Karpas-422 (cell line): ENCODE results near the gene PPA2. TPM values are rescaled to one million over a fixed set of nuclear protein-coding genes. Genes with fewer than 3 reads are reported as not detected.

Experiments
- DNase-seq: peaks from one replicate; pipeline ENCODE4 v3.0.0-alpha.2; 2015
- H2AFZ ChIP-seq: fragments of 200-600 bp; sonication (generic); 2 replicates; pipeline ENCODE4 v1.6.1; 2014; ENCODE audit warnings: antibody characterized with exemption, low read length, mixed read lengths
- H3K27ac ChIP-seq: fragments of 200-600 bp; sonication (generic); 2 replicates; pipeline ENCODE4 v1.5.1; 2014; ENCODE audit warnings: mild to moderate bottlenecking, low read length, moderate library complexity
- H3K27me3 ChIP-seq: fragments of 200-600 bp; sonication (generic); 2 replicates; pipeline ENCODE4 v1.6.1; 2014; ENCODE audit warnings: low read length, mixed read lengths
- H3K36me3 ChIP-seq: fragments of 200-600 bp; sonication (generic); 2 replicates; pipeline ENCODE4 v1.6.1; 2014; ENCODE audit warnings: low read length, mixed read lengths; ENCODE audit not compliant: insufficient read depth
- H3K4me1 ChIP-seq: fragments of 200-600 bp; sonication (generic); 2 replicates; pipeline ENCODE4 v1.6.1; 2014; ENCODE audit warnings: mild to moderate bottlenecking, low read length, mixed read lengths
- H3K4me2 ChIP-seq: fragments of 200-600 bp; sonication (generic); 2 replicates; pipeline ENCODE4 v1.6.1; 2014; ENCODE audit warnings: low read length, low read depth, mild to moderate bottlenecking; ENCODE audit not compliant: poor library complexity, severe bottlenecking
- H3K4me3 ChIP-seq: fragments of 200-600 bp; sonication (generic); 2 replicates; pipeline ENCODE4 v1.5.1; 2014; ENCODE audit warnings: mild to moderate bottlenecking, antibody characterized with exemption, low read length, mixed read lengths
- H3K79me2 ChIP-seq: fragments of 200-600 bp; sonication (generic); 2 replicates; pipeline ENCODE4 v1.6.1; 2014; ENCODE audit warnings: mild to moderate bottlenecking, low read length, mixed read lengths
- H3K9ac ChIP-seq: fragments of 200-600 bp; sonication (generic); 2 replicates; pipeline ENCODE4 v1.6.0; 2014; ENCODE audit warnings: low read length
- H3K9me2 ChIP-seq: fragments of 200-600 bp; sonication (generic), shearing (Covaris generic); replicated peaks from 2 replicates; pipeline ENCODE4 v1.6.0; 2014; ENCODE audit warnings: mild to moderate bottlenecking, low read length, moderate library complexity; ENCODE audit not compliant: insufficient read depth
- H3K9me3 ChIP-seq: fragments of 300-700, 200-600 bp; sonication (generic); 2 replicates; pipeline ENCODE4 v1.6.1; 2014; ENCODE audit warnings: low read length, mixed read lengths
- H4K20me1 ChIP-seq: fragments of 200-600 bp; sonication (generic); 2 replicates; pipeline ENCODE4 v1.6.1; 2014; ENCODE audit warnings: mild to moderate bottlenecking, antibody characterized with exemption, low read length, low read depth; ENCODE audit not compliant: insufficient read depth
- total RNA-seq: library from RNA; depleted of rRNA; stranded (reverse); fragments of >200 nt; shearing (Covaris generic); gene quantifications from 2 replicates; pipeline ENCODE4 v1.2.3, GENCODE V29; 2014; ENCODE audit warnings: low replicate concordance

Gene PPA2
- total RNA-seq, 1 experiment from 2014 or later: 176 TPM

DNA sequence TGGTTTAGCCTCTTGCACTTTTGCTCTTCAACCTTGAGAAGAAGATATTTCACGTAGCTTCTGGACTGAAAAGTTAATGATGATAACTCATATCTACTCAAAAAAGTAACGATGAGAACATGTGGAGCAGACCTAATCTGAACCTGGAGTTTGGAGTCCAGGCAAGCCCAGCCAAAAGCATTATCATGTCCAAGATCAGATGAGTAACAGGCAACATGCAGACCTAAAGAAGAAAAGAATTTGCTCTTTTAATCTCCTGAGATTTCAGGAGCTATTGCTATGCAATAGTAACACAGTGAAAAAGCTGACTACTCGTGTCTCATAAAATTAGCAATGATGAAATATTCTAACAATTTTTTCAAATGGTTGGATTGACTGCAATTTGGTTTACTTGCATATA lies 21.8 kb upstream of the PPA2 start:
- no peak overlapping the region for H3K4me3 ChIP-seq
- no peaks in the 10 kb centered on the region for H3K9me3 ChIP-seq
- no peak overlapping the region for H3K27ac ChIP-seq
- no peaks in the 10 kb centered on the region for H3K36me3 ChIP-seq
- H4K20me1 ChIP-seq: no peaks in the 10 kb centered on the region
- H3K4me1 ChIP-seq: no peaks in the 10 kb centered on the region; the same call in 1 of the 2 replicates
- no peak overlapping the region for H2AFZ ChIP-seq
- H3K9ac ChIP-seq: no peak overlapping the region
- no peak for DNase-seq
- no peaks in the 10 kb centered on the region for H3K79me2 ChIP-seq
- H3K9me2 ChIP-seq: no peaks in the 10 kb centered on the region
- H3K4me2 ChIP-seq: no peak overlapping the region
- no peaks in the 10 kb centered on the region for H3K27me3 ChIP-seq

DNA sequence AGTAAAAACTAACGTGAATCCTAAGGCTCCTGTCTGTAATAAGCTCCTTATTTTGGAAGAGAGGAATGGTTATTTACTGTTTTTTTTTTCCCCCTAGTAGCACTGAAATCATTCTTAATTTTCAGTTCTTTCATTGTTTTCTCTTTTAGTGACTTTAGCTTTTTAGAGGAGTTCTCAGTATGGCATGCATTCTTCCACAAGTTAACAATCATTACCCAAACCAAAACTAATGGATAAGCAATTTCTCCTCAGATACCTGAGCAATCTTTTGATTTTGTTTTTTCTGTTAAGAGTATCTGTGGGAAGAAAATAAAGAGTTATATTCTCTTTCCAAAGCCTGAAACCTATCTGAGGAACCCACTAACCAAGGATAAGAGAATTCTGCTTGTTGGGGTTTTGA lies 16.7 kb upstream of the PPA2 start:
- Histone ChIP-seq H3K27me3 (no peaks in the 10 kb centered on the region), H3K9me3 (no peaks in the 10 kb centered on the region), H3K79me2 (no peaks in the 10 kb centered on the region), H3K4me3 (no peak overlapping the region), H4K20me1 (no peaks in the 10 kb centered on the region), H3K9ac (no peak overlapping the region), H3K4me1 (no peaks in the 10 kb centered on the region; the same call in 1 of the 2 replicates), H3K9me2 (no peaks in the 10 kb centered on the region), H2AFZ (no peak overlapping the region), H3K4me2 (no peak overlapping the region), H3K36me3 (no peaks in the 10 kb centered on the region), H3K27ac (no peak overlapping the region)
- DNase-seq: no peak

DNA sequence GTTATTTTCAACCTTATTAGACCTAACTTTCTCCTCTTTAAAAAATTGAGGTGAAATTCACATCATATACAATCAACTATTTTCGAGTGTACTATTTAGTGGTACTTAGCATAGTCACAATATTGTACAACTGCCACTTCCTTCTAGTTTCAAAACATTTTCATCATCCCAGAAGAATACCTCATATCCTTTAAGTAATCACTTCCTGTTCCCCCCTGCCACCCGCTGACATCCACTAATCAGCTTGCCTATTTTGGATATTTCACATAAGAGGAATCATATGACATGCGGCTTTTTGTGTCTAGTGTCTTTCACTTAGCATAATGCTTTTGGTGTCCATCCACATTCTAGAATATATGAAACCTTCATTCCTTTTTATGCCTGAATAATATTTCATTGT lies 10.0 kb upstream of the PPA2 start:
- Histone ChIP-seq H3K9ac (no peak overlapping the region), H3K4me3 (no peak overlapping the region), H3K36me3 (no peaks in the 10 kb centered on the region), H3K4me2 (no peak overlapping the region), H3K27ac (no peak overlapping the region), H3K9me2 (no peaks in the 10 kb centered on the region), H2AFZ (no peak overlapping the region), H3K27me3 (no peaks in the 10 kb centered on the region), H3K4me1 (no peaks in the 10 kb centered on the region), H3K9me3 (no peaks in the 10 kb centered on the region), H3K79me2 (no peaks in the 10 kb centered on the region), H4K20me1 (no peaks in the 10 kb centered on the region)
- no peak for DNase-seq

DNA sequence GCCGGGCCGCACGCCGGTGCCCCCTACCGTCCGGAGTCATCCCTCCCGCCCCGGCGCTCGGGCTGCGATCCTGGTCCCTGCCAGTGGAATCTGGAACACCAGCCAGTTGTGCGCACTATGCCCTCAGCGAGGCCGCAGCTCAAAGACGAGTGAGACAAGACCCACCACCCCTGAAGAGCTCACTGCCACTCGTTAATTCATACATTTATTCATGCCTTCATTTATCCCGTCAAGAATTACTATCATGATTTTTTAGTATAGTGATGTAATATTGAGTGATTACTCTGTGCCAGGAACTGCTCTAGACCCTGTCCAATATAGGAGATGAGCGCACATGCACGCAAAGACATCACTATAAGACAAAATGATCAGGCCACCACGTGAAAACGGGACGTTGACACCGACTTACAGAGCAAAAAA lies 247 bp upstream of the PPA2 start:
- Histone ChIP-seq H3K9me2 (no peaks in the 10 kb centered on the region), H3K9ac (peak overlapping the region; percentile 95), H3K36me3 (peaks cover 23% of the 10 kb centered on the region; the same call in 1 of the 2 replicates), H3K4me3 (peak overlapping the region; percentile 87), H2AFZ (peak overlapping the region; percentile 68; the same call in 1 of the 2 replicates), H3K4me2 (peak overlapping the region; percentile 98), H3K79me2 (peaks cover 46% of the 10 kb centered on the region), H3K4me1 (peaks cover 23% of the 10 kb centered on the region), H3K27ac (no peak overlapping the region), H3K9me3 (no peaks in the 10 kb centered on the region), H4K20me1 (peaks cover 11% of the 10 kb centered on the region; the same call in 1 of the 2 replicates), H3K27me3 (no peaks in the 10 kb centered on the region)
- DNase-seq: no peak

DNA sequence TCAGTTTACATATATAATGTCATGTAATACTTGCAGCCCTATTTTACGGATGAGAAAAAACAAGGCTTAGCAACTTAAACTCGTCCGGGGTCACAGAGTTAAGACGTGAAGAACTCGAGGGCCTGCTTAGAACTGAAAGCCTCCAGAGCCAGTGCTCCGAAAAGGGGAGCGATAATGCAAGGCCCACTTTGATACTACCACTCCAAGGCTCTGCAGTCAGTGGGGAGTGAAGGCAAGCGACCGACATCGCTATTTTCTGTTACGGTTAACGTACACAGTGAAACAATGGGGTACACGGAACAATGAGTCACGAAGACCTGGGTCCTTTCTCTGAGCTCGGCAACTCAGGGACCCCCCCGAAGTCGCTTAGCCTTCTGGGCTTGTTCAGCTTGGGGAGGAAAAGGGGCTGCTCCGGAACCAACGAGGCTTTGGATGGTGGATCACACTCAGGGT lies 965 bp downstream of the PPA2 start:
- Histone ChIP-seq H3K27me3 (no peaks in the 10 kb centered on the region), H3K27ac (peak overlapping the region; percentile 75), H3K4me3 (peak overlapping the region; percentile 87), H3K79me2 (peaks cover 58% of the 10 kb centered on the region), H3K9ac (peak overlapping the region; percentile 95), H3K9me2 (no peaks in the 10 kb centered on the region), H3K9me3 (no peaks in the 10 kb centered on the region), H2AFZ (peak overlapping the region; percentile 72; the same call in 1 of the 2 replicates), H4K20me1 (peaks cover 11% of the 10 kb centered on the region; the same call in 1 of the 2 replicates), H3K4me2 (peak overlapping the region; percentile 98), H3K4me1 (peaks cover 23% of the 10 kb centered on the region), H3K36me3 (peaks cover 35% of the 10 kb centered on the region)
- DNase-seq: no peak

DNA sequence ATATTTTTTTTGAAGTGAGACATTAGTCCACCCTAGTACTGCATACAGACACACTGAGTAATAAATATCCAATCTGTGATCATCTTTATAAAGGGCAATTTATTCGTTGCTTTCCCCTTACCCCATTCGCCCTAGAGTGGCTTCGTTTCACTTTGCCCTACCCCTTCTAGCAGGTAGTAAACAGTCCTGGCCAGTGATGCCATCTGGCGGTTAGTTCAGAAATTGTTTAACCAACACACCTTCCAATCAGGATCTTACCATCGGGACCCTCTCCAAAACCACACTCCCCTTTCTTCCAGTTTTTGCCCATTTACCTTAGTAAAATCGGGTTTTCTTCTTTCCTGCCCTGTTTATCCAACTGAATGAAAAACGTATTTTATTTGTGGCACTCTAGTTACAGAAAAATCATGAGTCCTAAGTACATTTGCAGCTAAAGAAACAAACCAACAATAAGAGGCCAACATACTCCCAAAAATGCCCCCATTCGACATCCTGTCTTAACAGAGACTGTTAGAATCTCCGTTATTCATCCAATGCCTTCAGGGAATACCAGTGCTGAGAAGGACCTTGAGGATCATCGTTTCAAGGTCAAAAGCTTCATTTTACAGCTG lies 2.2 kb downstream of the PPA2 start:
- H2AFZ ChIP-seq: no peak overlapping the region
- H3K9ac ChIP-seq: peak overlapping the region; percentile 95
- H3K4me3 ChIP-seq: peak overlapping the region; percentile 87
- H3K79me2 ChIP-seq: peaks cover 70% of the 10 kb centered on the region
- peak overlapping the region; percentile 75; the same call in 1 of the 2 replicates for H3K27ac ChIP-seq
- no peaks in the 10 kb centered on the region for H3K9me2 ChIP-seq
- H3K36me3 ChIP-seq: peaks cover 44% of the 10 kb centered on the region
- H4K20me1 ChIP-seq: peaks cover 11% of the 10 kb centered on the region; the same call in 1 of the 2 replicates
- peak; percentile 88 for DNase-seq
- H3K4me1 ChIP-seq: peaks cover 23% of the 10 kb centered on the region
- H3K27me3 ChIP-seq: no peaks in the 10 kb centered on the region
- peak overlapping the region; percentile 98 for H3K4me2 ChIP-seq
- H3K9me3 ChIP-seq: no peaks in the 10 kb centered on the region

DNA sequence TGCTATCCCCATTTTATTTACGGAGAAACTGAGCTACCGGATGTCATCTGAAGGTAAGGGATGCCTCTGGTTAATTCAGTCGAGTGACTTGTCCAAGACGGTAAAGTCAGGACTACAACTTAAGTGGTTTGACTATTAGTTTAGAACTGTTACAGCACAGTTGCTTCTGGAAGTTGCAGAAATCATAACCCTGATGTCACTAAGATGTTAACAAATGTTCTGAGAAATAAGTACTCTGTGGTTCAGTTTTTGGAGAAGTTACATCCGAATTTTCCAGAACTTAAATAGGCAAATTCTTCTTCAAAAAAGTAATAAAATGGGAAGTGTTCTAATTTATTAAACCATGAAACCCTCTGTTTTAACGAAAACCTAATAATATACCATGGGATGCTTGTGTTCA lies 3.1 kb downstream of the PPA2 start:
- H4K20me1 ChIP-seq: peaks cover 11% of the 10 kb centered on the region; the same call in 1 of the 2 replicates
- no peak overlapping the region for H3K4me2 ChIP-seq

DNA sequence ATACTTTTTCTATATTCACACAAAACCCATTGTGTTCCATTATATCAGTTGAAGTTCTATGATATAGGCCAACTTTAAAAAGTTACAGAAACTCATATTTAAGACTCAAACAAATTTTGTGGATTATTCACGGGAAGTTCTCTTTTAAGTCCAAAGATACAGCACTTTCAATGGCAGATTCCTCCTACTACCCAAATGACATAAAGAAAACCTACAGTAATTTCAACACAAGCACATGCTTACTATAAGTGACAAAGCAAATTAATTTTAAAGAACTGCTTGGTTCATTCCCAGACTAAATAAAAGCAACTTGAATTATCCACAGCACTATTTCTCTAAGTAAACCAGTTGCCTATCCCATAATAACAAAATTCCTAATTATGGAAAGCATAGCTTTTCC lies 4.1 kb downstream of the PPA2 start:
- Histone ChIP-seq H3K4me3 (no peak overlapping the region), H3K4me1 (peaks cover 23% of the 10 kb centered on the region), H2AFZ (no peak overlapping the region), H3K4me2 (no peak overlapping the region), H3K27me3 (no peaks in the 10 kb centered on the region), H3K9ac (no peak overlapping the region), H3K36me3 (peaks cover 62% of the 10 kb centered on the region), H3K9me3 (no peaks in the 10 kb centered on the region), H4K20me1 (peaks cover 11% of the 10 kb centered on the region; the same call in 1 of the 2 replicates), H3K9me2 (no peaks in the 10 kb centered on the region), H3K79me2 (peaks cover 90% of the 10 kb centered on the region), H3K27ac (no peak overlapping the region)
- no peak for DNase-seq

More for the DNA sequence above, 3.1 kb downstream of the PPA2 start:
- Histone ChIP-seq H3K27ac (no peak overlapping the region), H3K9ac (no peak overlapping the region), H3K4me3 (peak overlapping the region; percentile 87; the same call in 1 of the 2 replicates), H3K9me3 (no peaks in the 10 kb centered on the region), H3K36me3 (peaks cover 53% of the 10 kb centered on the region), H3K9me2 (no peaks in the 10 kb centered on the region), H3K79me2 (peaks cover 80% of the 10 kb centered on the region), H3K27me3 (no peaks in the 10 kb centered on the region), H2AFZ (no peak overlapping the region), H3K4me1 (peaks cover 23% of the 10 kb centered on the region)
- DNase-seq: no peak
